ENCODE results near the gene TFAP2B.

Gene TFAP2B

GRCh38 chr6:50818673-50819072 lies at the start of gene TFAP2B:
Gene TFAP2B, plus strand, starts transcription at chr6:50818871. Its CDS starts 21 bp downstream, at chr6:50818892.
- no peak for DNase-seq

GRCh38 chr6:50778696-50779095 lies 40.0 kb upstream of the TFAP2B start:
- no peak for DNase-seq

GRCh38 chr6:50780382-50780781 lies 38.3 kb upstream of the TFAP2B start:
- DNase-seq = no peak

- DNase-seq = no peak
Observed at GRCh38 chr6:50785921-50786320, 32.8 kb upstream of the TFAP2B start.

GRCh38 chr6:50791900-50792508 lies 26.7 kb upstream of the TFAP2B start:
- DNase-seq = no peak

GRCh38 chr6:50792771-50793170 lies 25.9 kb upstream of the TFAP2B start:
- no peak for DNase-seq

GRCh38 chr6:50795574-50795973 lies 23.1 kb upstream of the TFAP2B start:
- DNase-seq = no peak

GRCh38 chr6:50804283-50804682 lies 14.4 kb upstream of the TFAP2B start:
- DNase-seq = no peak

- no peak for DNase-seq
Observed at GRCh38 chr6:50807035-50807434, 11.6 kb upstream of the TFAP2B start.

GRCh38 chr6:50815436-50816114 lies 3.1 kb upstream of the TFAP2B start:
- no peak for DNase-seq

- DNase-seq = peak; percentile 74
Observed at GRCh38 chr6:50816115-50816675, 2.5 kb upstream of the TFAP2B start.

GRCh38 chr6:50816947-50817645 lies 1.6 kb upstream of the TFAP2B start:
- DNase-seq = no peak

GRCh38 chr6:50817646-50817950 lies 1.1 kb upstream of the TFAP2B start:
- no peak for DNase-seq

- no peak for DNase-seq
Observed at GRCh38 chr6:50818020-50818419, 651 bp upstream of the TFAP2B start.

- DNase-seq = peak; percentile 44
Observed at GRCh38 chr6:50819466-50819903, 814 bp downstream of the TFAP2B start.

GRCh38 chr6:50819904-50820868 lies 1.5 kb downstream of the TFAP2B start:
- no peak for DNase-seq

- DNase-seq = no peak
Observed at GRCh38 chr6:50820869-50821264, 2.2 kb downstream of the TFAP2B start.

GRCh38 chr6:50821441-50822077 lies 2.9 kb downstream of the TFAP2B start:
- DNase-seq = no peak

GRCh38 chr6:50822078-50822476 lies 3.4 kb downstream of the TFAP2B start:
- no peak for DNase-seq

GRCh38 chr6:50823094-50823920 lies 4.6 kb downstream of the TFAP2B start:
- DNase-seq = no peak

- DNase-seq = no peak
Observed at GRCh38 chr6:50824552-50824951, 5.9 kb downstream of the TFAP2B start.
